ENCODE results near the gene CAPN8. TPM values are rescaled to one million over a fixed set of nuclear protein-coding genes. Genes with fewer than 3 reads are reported as not detected.
A peak's percentile ranks its signal among the peaks of the same experiment; 100 is the strongest.

The CAPN8 gene
- total and polyA plus RNA-seq, 4 donors: 0.08 to 0.16 TPM; not detected in 2

DNA sequence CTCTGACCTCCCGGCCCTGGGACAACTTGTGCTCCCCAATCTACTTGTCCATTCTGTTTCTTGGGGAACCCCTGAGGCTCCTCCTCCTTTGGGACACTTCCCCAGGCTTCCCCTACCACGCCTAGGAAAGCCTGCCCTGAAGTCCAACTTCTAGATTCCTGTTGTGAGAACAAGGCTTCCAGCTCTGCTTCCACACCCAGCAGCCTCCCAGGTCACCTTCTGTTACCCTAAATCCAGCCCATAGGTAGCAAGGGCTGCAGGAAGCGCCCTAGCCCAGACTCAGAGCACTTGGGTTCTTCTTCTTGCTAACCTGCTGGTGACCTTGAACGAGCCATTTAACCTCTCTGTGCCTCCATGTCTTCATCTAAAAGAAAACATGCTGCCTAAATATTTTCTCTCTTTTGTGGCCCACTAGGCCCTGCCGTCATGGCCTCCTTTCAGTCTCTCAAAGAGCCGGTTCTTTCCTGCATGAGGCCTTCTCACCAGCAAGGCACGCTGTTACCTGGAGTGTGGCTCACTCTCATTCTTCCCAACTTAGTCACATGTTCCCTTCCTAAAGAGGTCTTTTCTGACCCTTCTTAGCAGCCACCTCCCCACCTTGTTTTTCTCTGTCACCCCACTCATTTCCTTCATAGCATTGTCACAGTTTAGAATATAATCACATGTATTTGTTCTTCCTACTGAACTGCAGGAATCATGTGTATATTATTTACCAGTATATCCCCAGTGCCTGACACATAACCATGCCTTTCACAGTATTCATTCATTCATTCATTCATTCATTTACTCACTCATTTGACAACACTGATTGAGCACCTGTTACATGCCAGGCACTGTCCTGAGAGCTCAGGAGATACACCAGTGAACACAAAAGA, 48.3 kb upstream of the CAPN8 start:
- Histone ChIP-seq H3K4me1 (ENCODE audit: control insufficient read depth in 4 of 4, insufficient read depth in 4 of 4, low read length in 3 of 4) (peaks cover 0 to 5% (median 2%) of the 10 kb centered on the region in 4 donors), H3K27ac (ENCODE audit: low read depth in 1 of 2, low read length in 2 of 2) (no peak overlapping the region), H3K4me3 (ENCODE audit: low read depth in 1 of 3, low read length in 3 of 3) (peak overlapping the region in 2 of 3 donors; percentile 76 to 77), H3K9ac (ENCODE audit: low read depth in 1 of 2, low read length in 2 of 2) (peak overlapping the region; percentile 1 to 63), H3K9me3 (ENCODE audit: control insufficient read depth in 4 of 4, low read length in 3 of 4) (no peaks in the 10 kb centered on the region), H3K27me3 (ENCODE audit: control insufficient read depth in 4 of 4, insufficient read depth in 4 of 4, low read length in 3 of 4) (no peaks in the 10 kb centered on the region), H3K36me3 (ENCODE audit: control insufficient read depth in 4 of 4, insufficient read depth in 3 of 4, low read depth in 1 of 4, low read length in 3 of 4) (no peaks in the 10 kb centered on the region)
- DNase-seq (ENCODE audit: low spot score): no peak
- 71% methylated on average over 7 of the region's 7 CpGs for WGBS
- no peak for TF ChIP-seq RAD21 (IDR thresholded peaks at IDR 0.05)
- TF ChIP-seq FOXA1 (IDR thresholded peaks at IDR 0.05): no peak
- no peak for TF ChIP-seq FOXA2 (IDR thresholded peaks at IDR 0.05)
- no peak for TF ChIP-seq JUND (IDR thresholded peaks at IDR 0.05)
- TF ChIP-seq SP1 (IDR thresholded peaks at IDR 0.05): no peak
- TF ChIP-seq, protein P1, sequence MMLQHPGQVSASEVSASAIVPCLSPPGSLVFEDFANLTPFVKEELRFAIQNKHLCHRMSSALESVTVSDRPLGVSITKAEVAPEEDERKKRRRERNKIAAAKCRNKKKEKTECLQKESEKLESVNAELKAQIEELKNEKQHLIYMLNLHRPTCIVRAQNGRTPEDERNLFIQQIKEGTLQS (IDR thresholded peaks at IDR 0.05): no peak
- TF ChIP-seq, protein P2, sequence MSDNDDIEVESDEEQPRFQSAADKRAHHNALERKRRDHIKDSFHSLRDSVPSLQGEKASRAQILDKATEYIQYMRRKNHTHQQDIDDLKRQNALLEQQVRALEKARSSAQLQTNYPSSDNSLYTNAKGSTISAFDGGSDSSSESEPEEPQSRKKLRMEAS (IDR thresholded peaks at IDR 0.05): no peak
- TF ChIP-seq EGR1 (IDR thresholded peaks at IDR 0.05; ENCODE audit: low read depth in 2 of 2): no peak
- no peak for TF ChIP-seq YY1 (IDR thresholded peaks at IDR 0.05)
- TF ChIP-seq TAF1 (conservative IDR thresholded peaks at IDR 0.05): no peak
- no peak for TF ChIP-seq RXRA (IDR thresholded peaks at IDR 0.05)
- TF ChIP-seq HNF4A (conservative IDR thresholded peaks at IDR 0.05): no peak
- TF ChIP-seq, protein P3, sequence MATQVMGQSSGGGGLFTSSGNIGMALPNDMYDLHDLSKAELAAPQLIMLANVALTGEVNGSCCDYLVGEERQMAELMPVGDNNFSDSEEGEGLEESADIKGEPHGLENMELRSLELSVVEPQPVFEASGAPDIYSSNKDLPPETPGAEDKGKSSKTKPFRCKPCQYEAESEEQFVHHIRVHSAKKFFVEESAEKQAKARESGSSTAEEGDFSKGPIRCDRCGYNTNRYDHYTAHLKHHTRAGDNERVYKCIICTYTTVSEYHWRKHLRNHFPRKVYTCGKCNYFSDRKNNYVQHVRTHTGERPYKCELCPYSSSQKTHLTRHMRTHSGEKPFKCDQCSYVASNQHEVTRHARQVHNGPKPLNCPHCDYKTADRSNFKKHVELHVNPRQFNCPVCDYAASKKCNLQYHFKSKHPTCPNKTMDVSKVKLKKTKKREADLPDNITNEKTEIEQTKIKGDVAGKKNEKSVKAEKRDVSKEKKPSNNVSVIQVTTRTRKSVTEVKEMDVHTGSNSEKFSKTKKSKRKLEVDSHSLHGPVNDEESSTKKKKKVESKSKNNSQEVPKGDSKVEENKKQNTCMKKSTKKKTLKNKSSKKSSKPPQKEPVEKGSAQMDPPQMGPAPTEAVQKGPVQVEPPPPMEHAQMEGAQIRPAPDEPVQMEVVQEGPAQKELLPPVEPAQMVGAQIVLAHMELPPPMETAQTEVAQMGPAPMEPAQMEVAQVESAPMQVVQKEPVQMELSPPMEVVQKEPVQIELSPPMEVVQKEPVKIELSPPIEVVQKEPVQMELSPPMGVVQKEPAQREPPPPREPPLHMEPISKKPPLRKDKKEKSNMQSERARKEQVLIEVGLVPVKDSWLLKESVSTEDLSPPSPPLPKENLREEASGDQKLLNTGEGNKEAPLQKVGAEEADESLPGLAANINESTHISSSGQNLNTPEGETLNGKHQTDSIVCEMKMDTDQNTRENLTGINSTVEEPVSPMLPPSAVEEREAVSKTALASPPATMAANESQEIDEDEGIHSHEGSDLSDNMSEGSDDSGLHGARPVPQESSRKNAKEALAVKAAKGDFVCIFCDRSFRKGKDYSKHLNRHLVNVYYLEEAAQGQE (IDR thresholded peaks at IDR 0.05): no peak
- no peak for TF ChIP-seq NR2F2 (IDR thresholded peaks at IDR 0.05)
- TF ChIP-seq, protein P4, sequence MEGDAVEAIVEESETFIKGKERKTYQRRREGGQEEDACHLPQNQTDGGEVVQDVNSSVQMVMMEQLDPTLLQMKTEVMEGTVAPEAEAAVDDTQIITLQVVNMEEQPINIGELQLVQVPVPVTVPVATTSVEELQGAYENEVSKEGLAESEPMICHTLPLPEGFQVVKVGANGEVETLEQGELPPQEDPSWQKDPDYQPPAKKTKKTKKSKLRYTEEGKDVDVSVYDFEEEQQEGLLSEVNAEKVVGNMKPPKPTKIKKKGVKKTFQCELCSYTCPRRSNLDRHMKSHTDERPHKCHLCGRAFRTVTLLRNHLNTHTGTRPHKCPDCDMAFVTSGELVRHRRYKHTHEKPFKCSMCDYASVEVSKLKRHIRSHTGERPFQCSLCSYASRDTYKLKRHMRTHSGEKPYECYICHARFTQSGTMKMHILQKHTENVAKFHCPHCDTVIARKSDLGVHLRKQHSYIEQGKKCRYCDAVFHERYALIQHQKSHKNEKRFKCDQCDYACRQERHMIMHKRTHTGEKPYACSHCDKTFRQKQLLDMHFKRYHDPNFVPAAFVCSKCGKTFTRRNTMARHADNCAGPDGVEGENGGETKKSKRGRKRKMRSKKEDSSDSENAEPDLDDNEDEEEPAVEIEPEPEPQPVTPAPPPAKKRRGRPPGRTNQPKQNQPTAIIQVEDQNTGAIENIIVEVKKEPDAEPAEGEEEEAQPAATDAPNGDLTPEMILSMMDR (IDR thresholded peaks at IDR 0.05; ENCODE audit: low read depth, low read length, missing input control): no peak
- no peak for TF ChIP-seq HNF4G (IDR thresholded peaks at IDR 0.05)
- no peak for TF ChIP-seq GABPA (IDR thresholded peaks at IDR 0.05 in 1 of 2, conservative IDR thresholded peaks at IDR 0.05 in 1 of 2)
- TF ChIP-seq, protein P5, sequence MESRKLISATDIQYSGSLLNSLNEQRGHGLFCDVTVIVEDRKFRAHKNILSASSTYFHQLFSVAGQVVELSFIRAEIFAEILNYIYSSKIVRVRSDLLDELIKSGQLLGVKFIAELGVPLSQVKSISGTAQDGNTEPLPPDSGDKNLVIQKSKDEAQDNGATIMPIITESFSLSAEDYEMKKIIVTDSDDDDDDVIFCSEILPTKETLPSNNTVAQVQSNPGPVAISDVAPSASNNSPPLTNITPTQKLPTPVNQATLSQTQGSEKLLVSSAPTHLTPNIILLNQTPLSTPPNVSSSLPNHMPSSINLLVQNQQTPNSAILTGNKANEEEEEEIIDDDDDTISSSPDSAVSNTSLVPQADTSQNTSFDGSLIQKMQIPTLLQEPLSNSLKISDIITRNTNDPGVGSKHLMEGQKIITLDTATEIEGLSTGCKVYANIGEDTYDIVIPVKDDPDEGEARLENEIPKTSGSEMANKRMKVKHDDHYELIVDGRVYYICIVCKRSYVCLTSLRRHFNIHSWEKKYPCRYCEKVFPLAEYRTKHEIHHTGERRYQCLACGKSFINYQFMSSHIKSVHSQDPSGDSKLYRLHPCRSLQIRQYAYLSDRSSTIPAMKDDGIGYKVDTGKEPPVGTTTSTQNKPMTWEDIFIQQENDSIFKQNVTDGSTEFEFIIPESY (IDR thresholded peaks at IDR 0.05): no peak
